HUES6 (cell line): ENCODE results near the gene ATG16L2.
"Not testable (repeated sequence)": the region's sequence is repeated elsewhere in the genome, so short reads cannot be mapped to it uniquely, and the experiment has no call there.

Experiments
- H3K27ac ChIP-seq: 2 replicates; pipeline ENCODE4 v1.7.0; 2013; ENCODE audit warnings: low read depth, mild to moderate bottlenecking, low read length, inconsistent platforms
- H3K27me3 ChIP-seq: 2 replicates; pipeline ENCODE4 v1.6.1; 2013; ENCODE audit warnings: low read length; ENCODE audit not compliant: control insufficient read depth, insufficient read depth
- H3K36me3 ChIP-seq: 2 replicates; pipeline ENCODE4 v1.6.1; 2013; ENCODE audit warnings: low read length; ENCODE audit not compliant: control insufficient read depth, insufficient read depth
- H3K4me1 ChIP-seq: 2 replicates; pipeline ENCODE4 v1.6.1; 2013; ENCODE audit warnings: low read length; ENCODE audit not compliant: control insufficient read depth, insufficient read depth
- H3K4me3 ChIP-seq: 2 replicates; pipeline ENCODE4 v1.5.1; 2013; ENCODE audit warnings: low read depth, low read length
- H3K9ac ChIP-seq: one replicate; pipeline ENCODE4 v1.6.1; 2013; ENCODE audit warnings: mild to moderate bottlenecking, low read length
- H3K9me3 ChIP-seq: 2 replicates; pipeline ENCODE4 v1.6.1; 2013; ENCODE audit warnings: low read depth, low read length; ENCODE audit not compliant: control insufficient read depth, insufficient read depth

The ATG16L2 gene

GRCh38 chr11:72858267-72858666 is 44.1 kb downstream of the ATG16L2 start:
- not testable (repeated sequence) for H3K27me3 ChIP-seq

GRCh38 chr11:72859126-72859525 is 44.9 kb downstream of the ATG16L2 start:
- H3K9me3 ChIP-seq, result no peaks in the 10 kb centered on the region
- H3K4me3 ChIP-seq, result no peak overlapping the region
- H3K27me3 ChIP-seq, result no peaks in the 10 kb centered on the region
- H3K36me3 ChIP-seq, result no peaks in the 10 kb centered on the region
- no peak overlapping the region for H3K27ac ChIP-seq
- no peak overlapping the region for H3K9ac ChIP-seq
- H3K4me1 ChIP-seq, result peaks cover 5% of the 10 kb centered on the region; the same call in 1 of the 2 replicates

More at GRCh38 chr11:72858267-72858666, 44.1 kb downstream of the ATG16L2 start:
- H3K4me1 ChIP-seq, H3K27ac ChIP-seq, H3K9me3 ChIP-seq, H3K4me3 ChIP-seq, H3K9ac ChIP-seq, H3K36me3 ChIP-seq: not testable (repeated sequence)

GRCh38 chr11:72860010-72860409 is 45.8 kb downstream of the ATG16L2 start:
- Histone ChIP-seq H3K27me3 (no peaks in the 10 kb centered on the region), H3K27ac (no peak overlapping the region), H3K4me1 (peaks cover 5% of the 10 kb centered on the region; the same call in 1 of the 2 replicates), H3K9ac (no peak overlapping the region), H3K9me3 (no peaks in the 10 kb centered on the region), H3K4me3 (no peak overlapping the region), H3K36me3 (no peaks in the 10 kb centered on the region)

GRCh38 chr11:72860592-72860991 is 46.4 kb downstream of the ATG16L2 start:
- Histone ChIP-seq H3K27me3 (no peaks in the 10 kb centered on the region), H3K27ac (no peak overlapping the region), H3K36me3 (no peaks in the 10 kb centered on the region), H3K9me3 (no peaks in the 10 kb centered on the region), H3K9ac (no peak overlapping the region), H3K4me1 (peaks cover 5% of the 10 kb centered on the region; the same call in 1 of the 2 replicates), H3K4me3 (no peak overlapping the region)

- Histone ChIP-seq H3K27me3 (no peaks in the 10 kb centered on the region), H3K27ac (no peak overlapping the region), H3K4me1 (peaks cover 5% of the 10 kb centered on the region; the same call in 1 of the 2 replicates), H3K36me3 (no peaks in the 10 kb centered on the region), H3K9ac (no peak overlapping the region), H3K4me3 (no peak overlapping the region), H3K9me3 (no peaks in the 10 kb centered on the region)
Measured at GRCh38 chr11:72863091-72863490, 48.9 kb downstream of the ATG16L2 start.

- Histone ChIP-seq H3K4me1 (peaks cover 5% of the 10 kb centered on the region; the same call in 1 of the 2 replicates), H3K27me3 (no peaks in the 10 kb centered on the region), H3K36me3 (no peaks in the 10 kb centered on the region), H3K9ac (no peak overlapping the region), H3K9me3 (no peaks in the 10 kb centered on the region), H3K27ac (no peak overlapping the region), H3K4me3 (no peak overlapping the region)
Measured at GRCh38 chr11:72863916-72864315, 49.7 kb downstream of the ATG16L2 start.

- no peak overlapping the region for H3K4me3 ChIP-seq
- H3K36me3 ChIP-seq, result no peaks in the 10 kb centered on the region
- H3K27ac ChIP-seq, result no peak overlapping the region
Measured at GRCh38 chr11:72864702-72865655, 50.8 kb downstream of the ATG16L2 start.

GRCh38 chr11:72867970-72868369 is 53.8 kb downstream of the ATG16L2 start:
- no peak overlapping the region for H3K27ac ChIP-seq
- H3K36me3 ChIP-seq, result no peaks in the 10 kb centered on the region
- H3K4me1 ChIP-seq, result no peaks in the 10 kb centered on the region
- no peak overlapping the region for H3K9ac ChIP-seq
- no peak overlapping the region for H3K4me3 ChIP-seq
- no peaks in the 10 kb centered on the region for H3K27me3 ChIP-seq
- H3K9me3 ChIP-seq, result no peaks in the 10 kb centered on the region

More at GRCh38 chr11:72864702-72865655, 50.8 kb downstream of the ATG16L2 start:
- Histone ChIP-seq H3K4me1 (peaks cover 5% of the 10 kb centered on the region; the same call in 1 of the 2 replicates), H3K9me3 (no peaks in the 10 kb centered on the region), H3K27me3 (no peaks in the 10 kb centered on the region), H3K9ac (no peak overlapping the region)

- Histone ChIP-seq H3K27ac (no peak overlapping the region), H3K9ac (no peak overlapping the region), H3K27me3 (no peaks in the 10 kb centered on the region), H3K36me3 (no peaks in the 10 kb centered on the region), H3K9me3 (no peaks in the 10 kb centered on the region), H3K4me1 (no peaks in the 10 kb centered on the region), H3K4me3 (no peak overlapping the region)
Measured at GRCh38 chr11:72869831-72870230, 55.6 kb downstream of the ATG16L2 start.

- Histone ChIP-seq H3K4me3 (no peak overlapping the region), H3K9me3 (no peaks in the 10 kb centered on the region), H3K27ac (no peak overlapping the region), H3K27me3 (no peaks in the 10 kb centered on the region), H3K9ac (no peak overlapping the region), H3K36me3 (no peaks in the 10 kb centered on the region), H3K4me1 (no peaks in the 10 kb centered on the region)
Measured at GRCh38 chr11:72871119-72871518, 56.9 kb downstream of the ATG16L2 start.

- Histone ChIP-seq H3K27ac (no peak overlapping the region), H3K36me3 (no peaks in the 10 kb centered on the region), H3K9me3 (no peaks in the 10 kb centered on the region)
Measured at GRCh38 chr11:72872012-72872411, 57.8 kb downstream of the ATG16L2 start.

More at GRCh38 chr11:72872012-72872411, 57.8 kb downstream of the ATG16L2 start:
- no peaks in the 10 kb centered on the region for H3K4me1 ChIP-seq
- no peak overlapping the region for H3K4me3 ChIP-seq
- no peak overlapping the region for H3K9ac ChIP-seq
- no peaks in the 10 kb centered on the region for H3K27me3 ChIP-seq
